ENCODE data around the gene LPAR1.

The LPAR1 gene

GRCh38 chr9:111027798-111028197 is 10.5 kb downstream of the LPAR1 start:
- Mint-ChIP-seq H3K4me3 (no peak overlapping the region), H3K9me3 (peaks cover 16% of the 10 kb centered on the region), H3K27ac (no peak overlapping the region), H3K4me1 (no peaks in the 10 kb centered on the region), H3K36me3 (no peaks in the 10 kb centered on the region)
- no peak for DNase-seq (ENCODE audit: low spot score in 2 of 2)
- ATAC-seq, result no peak

GRCh38 chr9:111023128-111023527 is 15.1 kb downstream of the LPAR1 start:
- no peak for ATAC-seq
- no peaks in the 10 kb centered on the region for H3K36me3 Mint-ChIP-seq
- H3K4me3 Mint-ChIP-seq, result no peak overlapping the region
- no peaks in the 10 kb centered on the region for H3K4me1 Mint-ChIP-seq
- no peak for DNase-seq (ENCODE audit: low spot score in 2 of 2)
- no peak overlapping the region for H3K27ac Mint-ChIP-seq
- H3K9me3 Mint-ChIP-seq, result peaks cover 9% of the 10 kb centered on the region

- Mint-ChIP-seq H3K9me3 (peaks cover 11% of the 10 kb centered on the region), H3K4me1 (no peaks in the 10 kb centered on the region), H3K4me3 (no peak overlapping the region), H3K36me3 (no peaks in the 10 kb centered on the region), H3K27ac (no peak overlapping the region)
- ATAC-seq (no peak), DNase-seq (ENCODE audit: low spot score in 2 of 2) (no peak)
Observed at GRCh38 chr9:111020594-111020993, 17.7 kb downstream of the LPAR1 start.

GRCh38 chr9:111016426-111017045 is 21.7 kb downstream of the LPAR1 start:
- H3K27ac Mint-ChIP-seq, result no peak overlapping the region
- no peak for ATAC-seq
- DNase-seq (ENCODE audit: low spot score in 2 of 2), result no peak
- no peaks in the 10 kb centered on the region for H3K4me1 Mint-ChIP-seq
- H3K4me3 Mint-ChIP-seq, result no peak overlapping the region
- no peaks in the 10 kb centered on the region for H3K36me3 Mint-ChIP-seq
- H3K9me3 Mint-ChIP-seq, result peaks cover 2% of the 10 kb centered on the region

GRCh38 chr9:111016016-111016415 is 22.3 kb downstream of the LPAR1 start:
- DNase-seq (ENCODE audit: low spot score in 2 of 2), result no peak
- H3K4me1 Mint-ChIP-seq, result no peaks in the 10 kb centered on the region
- peaks cover 5% of the 10 kb centered on the region for H3K9me3 Mint-ChIP-seq
- H3K4me3 Mint-ChIP-seq, result no peak overlapping the region
- no peak for ATAC-seq
- H3K27ac Mint-ChIP-seq, result no peak overlapping the region
- no peaks in the 10 kb centered on the region for H3K36me3 Mint-ChIP-seq

- peaks cover 5% of the 10 kb centered on the region for H3K9me3 Mint-ChIP-seq
- DNase-seq (ENCODE audit: low spot score in 2 of 2) (no peak), ATAC-seq (no peak)
- H3K4me3 Mint-ChIP-seq, result no peak overlapping the region
- no peaks in the 10 kb centered on the region for H3K36me3 Mint-ChIP-seq
- H3K27ac Mint-ChIP-seq, result no peak overlapping the region
- H3K4me1 Mint-ChIP-seq, result no peaks in the 10 kb centered on the region
Observed at GRCh38 chr9:111013707-111014106, 24.6 kb downstream of the LPAR1 start.

- Mint-ChIP-seq H3K4me3 (no peak overlapping the region), H3K36me3 (no peaks in the 10 kb centered on the region), H3K9me3 (peaks cover 6% of the 10 kb centered on the region), H3K27ac (no peak overlapping the region), H3K4me1 (no peaks in the 10 kb centered on the region)
- no peak for ATAC-seq
- DNase-seq (ENCODE audit: low spot score in 2 of 2), result no peak
Observed at GRCh38 chr9:111013250-111013649, 25.0 kb downstream of the LPAR1 start.

- no peaks in the 10 kb centered on the region for H3K36me3 Mint-ChIP-seq
- peaks cover 15% of the 10 kb centered on the region for H3K9me3 Mint-ChIP-seq
- no peak overlapping the region for H3K27ac Mint-ChIP-seq
- ATAC-seq, result no peak
- H3K4me1 Mint-ChIP-seq, result no peaks in the 10 kb centered on the region
- DNase-seq (ENCODE audit: low spot score in 2 of 2), result no peak
- no peak overlapping the region for H3K4me3 Mint-ChIP-seq
Observed at GRCh38 chr9:111008158-111009075, 29.9 kb downstream of the LPAR1 start.

GRCh38 chr9:111005746-111006470 is 32.4 kb downstream of the LPAR1 start:
- no peak overlapping the region for H3K4me3 Mint-ChIP-seq
- DNase-seq (ENCODE audit: low spot score in 2 of 2) (no peak), ATAC-seq (no peak)
- H3K27ac Mint-ChIP-seq, result no peak overlapping the region
- H3K36me3 Mint-ChIP-seq, result no peaks in the 10 kb centered on the region
- peaks cover 13% of the 10 kb centered on the region for H3K9me3 Mint-ChIP-seq
- no peaks in the 10 kb centered on the region for H3K4me1 Mint-ChIP-seq

GRCh38 chr9:111004936-111005335 is 33.3 kb downstream of the LPAR1 start:
- Mint-ChIP-seq H3K36me3 (no peaks in the 10 kb centered on the region), H3K4me3 (no peak overlapping the region), H3K27ac (no peak overlapping the region), H3K9me3 (peaks cover 16% of the 10 kb centered on the region), H3K4me1 (no peaks in the 10 kb centered on the region)
- ATAC-seq (no peak), DNase-seq (ENCODE audit: low spot score in 2 of 2) (no peak)

- no peak overlapping the region for H3K4me3 Mint-ChIP-seq
- peaks cover 15% of the 10 kb centered on the region for H3K9me3 Mint-ChIP-seq
- no peaks in the 10 kb centered on the region for H3K36me3 Mint-ChIP-seq
- DNase-seq (ENCODE audit: low spot score in 2 of 2) (no peak), ATAC-seq (no peak)
- no peaks in the 10 kb centered on the region for H3K4me1 Mint-ChIP-seq
- H3K27ac Mint-ChIP-seq, result no peak overlapping the region
Observed at GRCh38 chr9:111003182-111003581, 35.1 kb downstream of the LPAR1 start.

GRCh38 chr9:111001526-111001925 is 36.7 kb downstream of the LPAR1 start:
- no peak overlapping the region for H3K27ac Mint-ChIP-seq

GRCh38 chr9:111000202-111000601 is 38.1 kb downstream of the LPAR1 start:
- Mint-ChIP-seq H3K9me3 (peaks cover 11% of the 10 kb centered on the region), H3K27ac (no peak overlapping the region), H3K4me1 (no peaks in the 10 kb centered on the region), H3K36me3 (no peaks in the 10 kb centered on the region), H3K4me3 (no peak overlapping the region)
- no peak for DNase-seq (ENCODE audit: low spot score in 2 of 2)
- no peak for ATAC-seq

More at GRCh38 chr9:111001526-111001925, 36.7 kb downstream of the LPAR1 start:
- no peak for DNase-seq (ENCODE audit: low spot score in 2 of 2)
- Mint-ChIP-seq H3K4me1 (no peaks in the 10 kb centered on the region), H3K4me3 (no peak overlapping the region), H3K36me3 (no peaks in the 10 kb centered on the region), H3K9me3 (peaks cover 14% of the 10 kb centered on the region)
- ATAC-seq, result no peak

GRCh38 chr9:110999379-110999778 is 38.9 kb downstream of the LPAR1 start:
- DNase-seq (ENCODE audit: low spot score in 2 of 2), result no peak
- peaks cover 8% of the 10 kb centered on the region for H3K9me3 Mint-ChIP-seq
- H3K4me3 Mint-ChIP-seq, result no peak overlapping the region
- no peak for ATAC-seq
- no peaks in the 10 kb centered on the region for H3K4me1 Mint-ChIP-seq
- no peak overlapping the region for H3K27ac Mint-ChIP-seq
- no peaks in the 10 kb centered on the region for H3K36me3 Mint-ChIP-seq

GRCh38 chr9:110997847-110998246 is 40.4 kb downstream of the LPAR1 start:
- no peak for DNase-seq (ENCODE audit: low spot score in 2 of 2)

More at GRCh38 chr9:110997847-110998246, 40.4 kb downstream of the LPAR1 start:
- Mint-ChIP-seq H3K36me3 (no peaks in the 10 kb centered on the region), H3K9me3 (peaks cover 6% of the 10 kb centered on the region), H3K4me3 (no peak overlapping the region), H3K27ac (no peak overlapping the region), H3K4me1 (no peaks in the 10 kb centered on the region)
- no peak for ATAC-seq

All from stimulated activated effector memory CD8-positive, alpha-beta T cell treated with anti-CD3 and anti-CD28 coated beads, Interleukin-12 subunit alpha, Interleukin-12 subunit beta, amount 100 ng/mL, for 72 hours (primary cell).